WTC11 (cell line): ENCODE results near the gene NPY5R.

ENCODE experiments used
- FOXJ3 ChIP-seq: sonication (generic); formaldehyde crosslinking; IDR thresholded peaks from 2 replicates; pipeline ENCODE4 v1.9.0; 2021; ENCODE audit warnings: missing genetic modification reagents, mild to moderate bottlenecking, borderline replicate concordance
- FOXP1 ChIP-seq: sonication (generic); formaldehyde crosslinking; IDR thresholded peaks from 2 replicates; pipeline ENCODE4 v1.8.0; 2022; ENCODE audit warnings: missing genetic modification reagents, mild to moderate bottlenecking, moderate library complexity, borderline replicate concordance
- ZBTB21 ChIP-seq: sonication (generic); formaldehyde crosslinking; IDR thresholded peaks from 2 replicates; pipeline ENCODE4 v1.8.1; 2023; ENCODE audit warnings: mild to moderate bottlenecking, missing genetic modification reagents, borderline replicate concordance
- ZNF281 ChIP-seq: sonication (generic); formaldehyde crosslinking; IDR thresholded peaks from 2 replicates; pipeline ENCODE4 v1.8.0; 2023; ENCODE audit warnings: mild to moderate bottlenecking, missing genetic modification reagents
- ZNF512 ChIP-seq: sonication (generic); formaldehyde crosslinking; IDR thresholded peaks from 2 replicates; pipeline ENCODE4 v1.8.1; 2022; ENCODE audit warnings: missing genetic modification reagents, borderline replicate concordance
- TF ChIP-seq, protein P1 (sequence below): fragments of 200-600 bp; IDR thresholded peaks from 2 replicates; pipeline ENCODE4 v1.8.0; 2022; ENCODE audit warnings: antibody characterized with exemption

DNA sequence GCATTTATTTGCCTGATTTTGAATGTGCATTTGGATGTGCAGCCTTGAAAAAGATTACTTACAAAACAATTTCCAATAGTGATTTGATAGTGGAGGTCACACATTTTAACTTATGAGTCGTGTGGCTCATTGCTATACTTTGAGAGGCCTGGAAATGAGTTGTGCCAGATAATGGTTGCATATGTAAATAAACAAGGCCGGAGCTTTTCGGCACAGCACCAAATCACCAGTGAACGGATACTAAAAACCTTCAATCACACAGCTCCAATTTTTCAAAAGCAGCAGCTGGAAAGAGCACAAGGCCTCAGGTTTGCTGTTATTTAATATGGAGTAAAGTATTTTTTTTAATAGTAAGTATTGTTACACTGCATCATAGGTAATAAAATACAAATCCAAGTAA lies 57.2 kb downstream of the NPY5R start:
- no peak for TF ChIP-seq ZNF512 (CRISPR knock-in tag)
- no peak for TF ChIP-seq ZNF281 (CRISPR knock-in tag)
- TF ChIP-seq, protein P1, sequence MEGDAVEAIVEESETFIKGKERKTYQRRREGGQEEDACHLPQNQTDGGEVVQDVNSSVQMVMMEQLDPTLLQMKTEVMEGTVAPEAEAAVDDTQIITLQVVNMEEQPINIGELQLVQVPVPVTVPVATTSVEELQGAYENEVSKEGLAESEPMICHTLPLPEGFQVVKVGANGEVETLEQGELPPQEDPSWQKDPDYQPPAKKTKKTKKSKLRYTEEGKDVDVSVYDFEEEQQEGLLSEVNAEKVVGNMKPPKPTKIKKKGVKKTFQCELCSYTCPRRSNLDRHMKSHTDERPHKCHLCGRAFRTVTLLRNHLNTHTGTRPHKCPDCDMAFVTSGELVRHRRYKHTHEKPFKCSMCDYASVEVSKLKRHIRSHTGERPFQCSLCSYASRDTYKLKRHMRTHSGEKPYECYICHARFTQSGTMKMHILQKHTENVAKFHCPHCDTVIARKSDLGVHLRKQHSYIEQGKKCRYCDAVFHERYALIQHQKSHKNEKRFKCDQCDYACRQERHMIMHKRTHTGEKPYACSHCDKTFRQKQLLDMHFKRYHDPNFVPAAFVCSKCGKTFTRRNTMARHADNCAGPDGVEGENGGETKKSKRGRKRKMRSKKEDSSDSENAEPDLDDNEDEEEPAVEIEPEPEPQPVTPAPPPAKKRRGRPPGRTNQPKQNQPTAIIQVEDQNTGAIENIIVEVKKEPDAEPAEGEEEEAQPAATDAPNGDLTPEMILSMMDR: no peak
- TF ChIP-seq FOXJ3: no peak
- TF ChIP-seq ZBTB21: no peak
- TF ChIP-seq FOXP1: no peak
